Measurements from ENCODE around the gene LONRF2.

DNA sequence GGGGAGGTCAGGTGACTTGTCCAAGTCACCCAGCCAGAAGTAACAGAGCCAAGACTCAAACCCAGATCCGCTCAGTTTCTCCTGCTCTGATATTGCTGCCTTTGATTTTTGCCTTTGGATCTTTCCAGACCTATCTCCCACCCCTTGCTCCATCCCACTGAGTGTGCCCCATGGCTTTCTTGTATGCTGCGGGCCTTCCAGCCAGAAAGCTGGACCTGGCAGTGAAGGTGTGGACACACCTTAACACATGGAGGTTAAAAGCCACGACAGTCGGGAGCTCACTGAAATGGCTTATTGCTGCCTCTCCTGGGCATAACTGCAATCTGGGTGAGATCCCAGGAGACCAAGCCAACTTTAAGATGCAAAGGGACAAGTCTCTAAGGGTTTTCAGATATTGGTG, 86.7 kb downstream of the LONRF2 start:
- TF ChIP-seq, protein P1, sequence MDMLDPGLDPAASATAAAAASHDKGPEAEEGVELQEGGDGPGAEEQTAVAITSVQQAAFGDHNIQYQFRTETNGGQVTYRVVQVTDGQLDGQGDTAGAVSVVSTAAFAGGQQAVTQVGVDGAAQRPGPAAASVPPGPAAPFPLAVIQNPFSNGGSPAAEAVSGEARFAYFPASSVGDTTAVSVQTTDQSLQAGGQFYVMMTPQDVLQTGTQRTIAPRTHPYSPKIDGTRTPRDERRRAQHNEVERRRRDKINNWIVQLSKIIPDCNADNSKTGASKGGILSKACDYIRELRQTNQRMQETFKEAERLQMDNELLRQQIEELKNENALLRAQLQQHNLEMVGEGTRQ (CRISPR knock-in tag; IDR thresholded peaks at IDR 0.05) = no peak
- TF ChIP-seq HMGA2 (CRISPR knock-in tag; IDR thresholded peaks at IDR 0.05) = no peak
- TF ChIP-seq, protein P2, sequence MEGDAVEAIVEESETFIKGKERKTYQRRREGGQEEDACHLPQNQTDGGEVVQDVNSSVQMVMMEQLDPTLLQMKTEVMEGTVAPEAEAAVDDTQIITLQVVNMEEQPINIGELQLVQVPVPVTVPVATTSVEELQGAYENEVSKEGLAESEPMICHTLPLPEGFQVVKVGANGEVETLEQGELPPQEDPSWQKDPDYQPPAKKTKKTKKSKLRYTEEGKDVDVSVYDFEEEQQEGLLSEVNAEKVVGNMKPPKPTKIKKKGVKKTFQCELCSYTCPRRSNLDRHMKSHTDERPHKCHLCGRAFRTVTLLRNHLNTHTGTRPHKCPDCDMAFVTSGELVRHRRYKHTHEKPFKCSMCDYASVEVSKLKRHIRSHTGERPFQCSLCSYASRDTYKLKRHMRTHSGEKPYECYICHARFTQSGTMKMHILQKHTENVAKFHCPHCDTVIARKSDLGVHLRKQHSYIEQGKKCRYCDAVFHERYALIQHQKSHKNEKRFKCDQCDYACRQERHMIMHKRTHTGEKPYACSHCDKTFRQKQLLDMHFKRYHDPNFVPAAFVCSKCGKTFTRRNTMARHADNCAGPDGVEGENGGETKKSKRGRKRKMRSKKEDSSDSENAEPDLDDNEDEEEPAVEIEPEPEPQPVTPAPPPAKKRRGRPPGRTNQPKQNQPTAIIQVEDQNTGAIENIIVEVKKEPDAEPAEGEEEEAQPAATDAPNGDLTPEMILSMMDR (IDR thresholded peaks at IDR 0.05) = no peak
- TF ChIP-seq SP1 (CRISPR knock-in tag; conservative IDR thresholded peaks at IDR 0.05) = no peak
- TF ChIP-seq CBFB (CRISPR knock-in tag; IDR thresholded peaks at IDR 0.05; ENCODE audit: low read depth) = no peak
- TF ChIP-seq, protein P3, sequence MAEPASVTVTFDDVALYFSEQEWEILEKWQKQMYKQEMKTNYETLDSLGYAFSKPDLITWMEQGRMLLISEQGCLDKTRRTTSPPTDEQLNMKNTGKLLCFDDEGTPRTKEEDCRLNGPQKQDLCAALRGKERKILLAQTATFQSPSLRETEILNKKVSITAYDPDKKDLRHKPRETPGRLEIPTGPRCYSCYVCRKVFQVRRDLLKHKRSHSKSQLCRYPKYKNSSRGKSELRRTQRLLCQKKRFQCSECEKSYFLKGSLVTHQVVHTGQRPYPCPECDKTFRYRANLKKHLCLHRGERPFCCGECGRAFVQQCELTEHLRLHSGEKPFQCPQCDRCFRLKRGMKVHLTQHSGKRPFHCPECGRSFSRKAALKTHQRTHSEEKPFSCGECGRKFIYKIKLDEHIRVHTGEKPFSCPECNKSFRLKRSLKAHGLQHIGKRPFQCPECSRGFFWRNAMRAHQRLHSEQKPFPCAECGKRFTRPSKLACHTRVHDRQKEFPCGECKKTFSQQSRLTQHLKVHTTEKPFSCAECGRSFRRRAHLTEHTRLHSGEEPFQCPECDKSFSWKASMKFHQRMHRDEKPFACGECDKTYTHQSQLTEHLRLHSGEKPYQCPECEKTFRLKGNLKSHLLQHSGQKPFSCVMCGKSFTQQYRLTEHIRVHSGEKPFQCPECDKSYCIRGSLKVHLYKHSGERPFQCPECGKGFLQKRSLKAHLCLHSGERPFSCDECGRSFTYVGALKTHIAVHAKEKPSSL (CRISPR knock-in tag; conservative IDR thresholded peaks at IDR 0.05) = no peak
- TF ChIP-seq, protein P4, sequence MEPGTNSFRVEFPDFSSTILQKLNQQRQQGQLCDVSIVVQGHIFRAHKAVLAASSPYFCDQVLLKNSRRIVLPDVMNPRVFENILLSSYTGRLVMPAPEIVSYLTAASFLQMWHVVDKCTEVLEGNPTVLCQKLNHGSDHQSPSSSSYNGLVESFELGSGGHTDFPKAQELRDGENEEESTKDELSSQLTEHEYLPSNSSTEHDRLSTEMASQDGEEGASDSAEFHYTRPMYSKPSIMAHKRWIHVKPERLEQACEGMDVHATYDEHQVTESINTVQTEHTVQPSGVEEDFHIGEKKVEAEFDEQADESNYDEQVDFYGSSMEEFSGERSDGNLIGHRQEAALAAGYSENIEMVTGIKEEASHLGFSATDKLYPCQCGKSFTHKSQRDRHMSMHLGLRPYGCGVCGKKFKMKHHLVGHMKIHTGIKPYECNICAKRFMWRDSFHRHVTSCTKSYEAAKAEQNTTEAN (CRISPR knock-in tag; IDR thresholded peaks at IDR 0.05) = no peak
- TF ChIP-seq ESRRA (CRISPR knock-in tag; IDR thresholded peaks at IDR 0.05; ENCODE audit: borderline replicate concordance) = no peak
- TF ChIP-seq, protein P5, sequence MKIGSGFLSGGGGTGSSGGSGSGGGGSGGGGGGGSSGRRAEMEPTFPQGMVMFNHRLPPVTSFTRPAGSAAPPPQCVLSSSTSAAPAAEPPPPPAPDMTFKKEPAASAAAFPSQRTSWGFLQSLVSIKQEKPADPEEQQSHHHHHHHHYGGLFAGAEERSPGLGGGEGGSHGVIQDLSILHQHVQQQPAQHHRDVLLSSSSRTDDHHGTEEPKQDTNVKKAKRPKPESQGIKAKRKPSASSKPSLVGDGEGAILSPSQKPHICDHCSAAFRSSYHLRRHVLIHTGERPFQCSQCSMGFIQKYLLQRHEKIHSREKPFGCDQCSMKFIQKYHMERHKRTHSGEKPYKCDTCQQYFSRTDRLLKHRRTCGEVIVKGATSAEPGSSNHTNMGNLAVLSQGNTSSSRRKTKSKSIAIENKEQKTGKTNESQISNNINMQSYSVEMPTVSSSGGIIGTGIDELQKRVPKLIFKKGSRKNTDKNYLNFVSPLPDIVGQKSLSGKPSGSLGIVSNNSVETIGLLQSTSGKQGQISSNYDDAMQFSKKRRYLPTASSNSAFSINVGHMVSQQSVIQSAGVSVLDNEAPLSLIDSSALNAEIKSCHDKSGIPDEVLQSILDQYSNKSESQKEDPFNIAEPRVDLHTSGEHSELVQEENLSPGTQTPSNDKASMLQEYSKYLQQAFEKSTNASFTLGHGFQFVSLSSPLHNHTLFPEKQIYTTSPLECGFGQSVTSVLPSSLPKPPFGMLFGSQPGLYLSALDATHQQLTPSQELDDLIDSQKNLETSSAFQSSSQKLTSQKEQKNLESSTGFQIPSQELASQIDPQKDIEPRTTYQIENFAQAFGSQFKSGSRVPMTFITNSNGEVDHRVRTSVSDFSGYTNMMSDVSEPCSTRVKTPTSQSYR (CRISPR knock-in tag; IDR thresholded peaks at IDR 0.05) = no peak
- TF ChIP-seq NFYB (CRISPR knock-in tag; conservative IDR thresholded peaks at IDR 0.05; ENCODE audit: low read depth) = no peak
- TF ChIP-seq, protein P6, sequence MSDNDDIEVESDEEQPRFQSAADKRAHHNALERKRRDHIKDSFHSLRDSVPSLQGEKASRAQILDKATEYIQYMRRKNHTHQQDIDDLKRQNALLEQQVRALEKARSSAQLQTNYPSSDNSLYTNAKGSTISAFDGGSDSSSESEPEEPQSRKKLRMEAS (CRISPR knock-in tag; IDR thresholded peaks at IDR 0.05) = no peak

All from WTC11 (cell line).